ENCODE results near the gene PRDM7. TPM values are rescaled to one million over a fixed set of nuclear protein-coding genes. Genes with fewer than 3 reads are reported as not detected.

PRDM7 gene
- polyA plus RNA-seq, 2 of the 4 experiments (the other 2 are of a cell fraction): not detected

GRCh38 chr16:90077757-90078578, 837 bp upstream of the PRDM7 start:
- H3K4me2 ChIP-seq: peak overlapping the region; percentile 82
- POLR2A ChIA-PET: interaction anchor here (0.9 kb wide), 1 partner anchor 26 kb away, joined by 3 read pairs; no protein-coding TSS in a partner anchor
- 80% methylated on average over 22 of the region's 23 CpGs for WGBS (ENCODE audit: missing lambda C conversion rate)
- peaks cover 4% of the 10 kb centered on the region for H3K4me1 ChIP-seq
- peak overlapping the region; percentile 41 for H3K4me3 ChIP-seq
- CTCF ChIA-PET: interaction anchor here (0.8 kb wide), 1 partner anchor 56 kb away, joined by 3 read pairs; no protein-coding TSS in a partner anchor
- ATAC-seq (peak; percentile 46 to 59), DNase-seq (ENCODE audit: low read depth in 1 of 2, low spot score in 1 of 2) (peak; percentile 10 to 55), FAIRE-seq (no peak)
- H3K9me3 ChIP-seq: no peaks in the 10 kb centered on the region
- TF ChIP-seq RFX5 (IDR thresholded peaks at IDR 0.05): no peak
- TF ChIP-seq RCOR1 (IDR thresholded peaks at IDR 0.05; ENCODE audit: low read depth, low read length): no peak
- TF ChIP-seq ZC3H11A (IDR thresholded peaks at IDR 0.05): no peak
- TF ChIP-seq CHD2 (IDR thresholded peaks at IDR 0.05; ENCODE audit: low read length, partially characterized antibody): no peak
- no peak for TF ChIP-seq CTCF (IDR thresholded peaks at IDR 0.05)
- no peak for TF ChIP-seq ATOH8 (CRISPR knock-in tag; IDR thresholded peaks at IDR 0.05; ENCODE audit: low read depth)
- TF ChIP-seq USF2 (IDR thresholded peaks at IDR 0.05): no peak
- H3K27ac ChIP-seq: peak overlapping the region; percentile 71 to 83

- Histone ChIP-seq H3K4me2 (no peak overlapping the region), H3K4me3 (no peak overlapping the region), H3K9me3 (peaks cover 13% of the 10 kb centered on the region; the same call in 2 of the 3 replicates), H3K27ac (no peak overlapping the region), H3K4me1 (peaks cover 4% of the 10 kb centered on the region)
- TF ChIP-seq ZNF302 (CRISPR knock-in tag; IDR thresholded peaks at IDR 0.05): no peak
- TF ChIP-seq MAX (IDR thresholded peaks at IDR 0.05): no peak
- no peak for TF ChIP-seq EP300 (IDR thresholded peaks at IDR 0.05)
- TF ChIP-seq JUN (IDR thresholded peaks at IDR 0.05): no peak
- no peak for TF ChIP-seq RARB (CRISPR knock-in tag; IDR thresholded peaks at IDR 0.05)
- TF ChIP-seq ZFP36 (IDR thresholded peaks at IDR 0.05; ENCODE audit: borderline replicate concordance, partially characterized antibody): no peak
- TF ChIP-seq FOSL2 (IDR thresholded peaks at IDR 0.05): no peak
- no peak for TF ChIP-seq FOSL2 (CRISPR knock-in tag; IDR thresholded peaks at IDR 0.05)
- TF ChIP-seq MAZ (IDR thresholded peaks at IDR 0.05; ENCODE audit: borderline replicate concordance, low read depth, low read length): no peak
- no peak for TF ChIP-seq SREBF2 (IDR thresholded peaks at IDR 0.05)
- no peak for TF ChIP-seq POLR2A (IDR thresholded peaks at IDR 0.05; ENCODE audit: low read length)
- no peak for TF ChIP-seq ATOH8 (CRISPR knock-in tag; IDR thresholded peaks at IDR 0.05; ENCODE audit: low read depth)
- no peak for TF ChIP-seq MAFK (IDR thresholded peaks at IDR 0.05; ENCODE audit: partially characterized antibody)
- FAIRE-seq: no peak
- POLR2A ChIA-PET: no interaction called here
- ATAC-seq: no peak
- CTCF ChIA-PET: interaction anchor here (1.1 to 1.8 kb wide), 3 partner anchors 9 to 31 kb away, joined by 3 to 15 read pairs (median 3); no protein-coding TSS in a partner anchor
- no peak for DNase-seq (ENCODE audit: low read depth in 1 of 2, low spot score in 1 of 2)
- 24% methylated on average over 5 of the region's 5 CpGs for WGBS (ENCODE audit: missing lambda C conversion rate)
Observed at GRCh38 chr16:90072442-90073105, 4.6 kb downstream of the PRDM7 start.
